GM12878 (cell line): ENCODE measurements around the gene PCDHGA8.

ENCODE experiments used
- CBX3 ChIP-seq: fragments of 200-600 bp; sonication (generic); IDR thresholded peaks from 2 replicates; pipeline ENCODE4 v1.6.1; 2016; ENCODE audit warnings: low read depth, borderline replicate concordance
- CBX5 ChIP-seq: sonication (generic); IDR thresholded peaks from 2 replicates; pipeline ENCODE4 v1.6.1; 2016; ENCODE audit warnings: low read depth, moderate library complexity, mild to moderate bottlenecking, inconsistent platforms
- CREB1 ChIP-seq: IDR thresholded peaks from 2 replicates; pipeline ENCODE4 v1.6.1; 2012; ENCODE audit warnings: low read depth, mild to moderate bottlenecking, inconsistent platforms
- CTCF ChIP-seq, 3 experiments: IDR thresholded peaks in 2 of 3; conservative IDR thresholded peaks in 1 of 3; 2 replicates each; pipeline ENCODE4 v1.5.1; 2011; ENCODE audit warnings: low read depth in 3 of 3, low read length in 3 of 3, mild to moderate bottlenecking in 3 of 3, control low read depth in 2 of 3, moderate library complexity in 2 of 3, inconsistent platforms in 1 of 3, mixed read lengths in 1 of 3; ENCODE audit not compliant: control insufficient read depth in 2 of 3, insufficient read depth in 1 of 3; ENCODE audit errors: extremely low read depth in 1 of 3
- EP300 ChIP-seq, 2 experiments: fragments of 150-350 bp in 1 of 2; IDR thresholded peaks; 2 replicates each; pipeline ENCODE4 v1.6.1; 2011 to 2012; ENCODE audit warnings: low read depth in 2 of 2, low read length in 2 of 2, borderline replicate concordance in 1 of 2, improper control_type of control experiment in 1 of 2, inconsistent platforms in 1 of 2; ENCODE audit not compliant: control insufficient read depth in 1 of 2
- MAX ChIP-seq: IDR thresholded peaks from 2 replicates; pipeline ENCODE4 v1.6.1; 2012; ENCODE audit warnings: low read depth, low read length, improper control_type of control experiment
- NFXL1 ChIP-seq: fragments of 450-650 bp; IDR thresholded peaks from 2 replicates; pipeline ENCODE4 v1.6.1; 2017; ENCODE audit warnings: antibody characterized with exemption, mild to moderate bottlenecking, borderline replicate concordance
- POLR2A ChIP-seq: IDR thresholded peaks from 2 replicates; pipeline ENCODE4 v1.6.1; 2011; ENCODE audit warnings: low read depth, mild to moderate bottlenecking, low read length
- RAD21 ChIP-seq: IDR thresholded peaks from 2 replicates; pipeline ENCODE4 v1.6.1; 2011; ENCODE audit warnings: mild to moderate bottlenecking, low read depth, low read length, moderate library complexity; ENCODE audit not compliant: insufficient read depth
- SMC3 ChIP-seq: IDR thresholded peaks from 2 replicates; pipeline ENCODE4 v1.6.1; 2011; ENCODE audit warnings: low read length, improper control_type of control experiment, borderline replicate concordance
- STAT3 ChIP-seq: IDR thresholded peaks from 2 replicates; pipeline ENCODE4 v1.6.1; 2011; ENCODE audit warnings: low read depth, low read length, improper control_type of control experiment
- USF1 ChIP-seq: IDR thresholded peaks from 2 replicates; pipeline ENCODE4 v1.6.1; 2011; ENCODE audit warnings: borderline replicate concordance, low read depth, mild to moderate bottlenecking, moderate library complexity, mixed read lengths, low read length; ENCODE audit not compliant: insufficient read depth; ENCODE audit errors: extremely low read length
- ZNF274 ChIP-seq: IDR thresholded peaks from one replicate; pipeline ENCODE4 v1.8.0; 2011; ENCODE audit not compliant: insufficient read length, insufficient read depth

GRCh38 chr5:141369994-141370848 lies 22.2 kb upstream of the PCDHGA8 start, which contains the start of gene PCDHGB3:
- TF ChIP-seq MAX = no peak
- TF ChIP-seq CTCF (IDR thresholded peaks at IDR 0.05 in 2 of 3, conservative IDR thresholded peaks at IDR 0.05 in 1 of 3; ENCODE audit: control insufficient read depth in 2 of 3, extremely low read depth in 1 of 3, insufficient read depth in 1 of 3, low read depth in 3 of 3, low read length in 3 of 3) = peak; percentile 38 to 72 (median 43)
- TF ChIP-seq CBX5 = no peak
- TF ChIP-seq ZNF274 = no peak
- no peak for TF ChIP-seq USF1
- no peak for TF ChIP-seq STAT3
- no peak for TF ChIP-seq POLR2A
- 0 out of 2 replicates have a peak, but pooled peaks have one; percentile 1 for TF ChIP-seq RAD21
- no peak for TF ChIP-seq NFXL1
- TF ChIP-seq SMC3 = peak; percentile 30; the same call in 1 of the 2 replicates
- TF ChIP-seq CBX3 = no peak
- TF ChIP-seq EP300 (IDR thresholded peaks at IDR 0.05; ENCODE audit: borderline replicate concordance in 1 of 2, control insufficient read depth in 1 of 2, low read depth in 2 of 2, low read length in 2 of 2) = no peak
- TF ChIP-seq CREB1 = no peak
